Tongue (tissue), 2 donors: ENCODE results near the gene PRDM10. TPM values are rescaled to one million over a fixed set of nuclear protein-coding genes. Genes with fewer than 3 reads are reported as not detected.
"Not testable (repeated sequence)": the region's sequence is repeated elsewhere in the genome, so short reads cannot be mapped to it uniquely, and the experiment has no call there.

Source experiments
- DNase-seq: peaks from one replicate; pipeline ENCODE4 v3.0.0-alpha.2; 2015
- total RNA-seq: library from RNA; depleted of rRNA; stranded (reverse); fragments of >200 nt; gene quantifications from one replicate; pipeline ENCODE4 v1.2.3, GENCODE V29; 2014

Gene PRDM10
- 7.5 TPM for total RNA-seq

DNA sequence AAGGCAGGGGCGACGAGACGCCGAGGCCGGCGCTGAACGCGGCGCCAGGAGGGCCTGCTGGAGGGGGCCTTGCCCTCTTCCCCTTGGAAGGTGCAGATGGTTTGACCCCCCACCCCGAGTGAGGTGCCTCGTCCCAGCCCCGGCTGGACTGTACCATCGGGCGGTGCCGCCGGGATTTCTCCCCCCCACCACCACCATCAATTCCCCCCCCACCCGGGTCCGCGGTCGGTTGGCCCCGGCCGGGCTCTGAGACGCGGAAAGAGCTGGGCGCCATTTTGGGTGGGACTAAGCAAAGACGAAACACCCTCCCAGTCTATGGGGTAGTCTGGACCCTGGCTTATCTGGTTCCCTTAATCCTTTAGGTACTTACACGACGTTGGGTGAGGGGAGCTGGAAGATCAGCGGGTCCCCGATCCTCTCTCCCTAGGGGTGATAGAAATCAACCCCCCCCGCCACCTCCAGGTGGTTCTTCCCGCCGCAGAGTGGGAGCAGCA is at the start of gene PRDM10:
PRDM10 (minus strand) TSS at position 484 of the 494 bp plus-strand sequence. CDS start 41,871 bp downstream, outside the sequence.
- DNase-seq = peak; percentile 97

- no peak for DNase-seq
Measured at GRCh38 chr11:130051082-130051481, 48.4 kb upstream of the PRDM10 start.

GRCh38 chr11:130050257-130050656 is 47.6 kb upstream of the PRDM10 start:
- DNase-seq = peak; percentile 40

DNA sequence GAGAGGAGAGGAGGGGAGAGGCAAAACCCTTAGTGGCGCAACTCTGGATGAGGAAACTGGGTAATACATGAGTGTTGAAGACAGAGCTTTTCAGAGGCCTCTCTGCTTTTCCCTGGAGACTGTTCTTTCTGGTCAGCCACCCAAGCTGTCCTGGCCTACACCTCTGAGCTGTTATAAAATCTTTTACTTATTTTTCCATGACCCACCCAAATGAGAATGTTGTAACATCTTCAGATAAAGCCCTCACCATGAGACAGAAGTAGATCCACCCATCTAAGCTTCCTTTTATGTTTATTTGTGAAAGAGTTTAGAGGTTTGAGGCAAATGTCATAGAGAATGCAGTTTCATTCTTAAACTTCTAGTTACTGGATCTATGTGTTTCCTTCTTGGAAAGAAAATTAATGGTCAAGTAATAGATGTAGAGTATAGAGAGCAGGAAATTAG is 46.7 kb upstream of the PRDM10 start:
- DNase-seq = no peak

- no peak for DNase-seq
Measured at GRCh38 chr11:130047141-130047540, 44.5 kb upstream of the PRDM10 start.

DNA sequence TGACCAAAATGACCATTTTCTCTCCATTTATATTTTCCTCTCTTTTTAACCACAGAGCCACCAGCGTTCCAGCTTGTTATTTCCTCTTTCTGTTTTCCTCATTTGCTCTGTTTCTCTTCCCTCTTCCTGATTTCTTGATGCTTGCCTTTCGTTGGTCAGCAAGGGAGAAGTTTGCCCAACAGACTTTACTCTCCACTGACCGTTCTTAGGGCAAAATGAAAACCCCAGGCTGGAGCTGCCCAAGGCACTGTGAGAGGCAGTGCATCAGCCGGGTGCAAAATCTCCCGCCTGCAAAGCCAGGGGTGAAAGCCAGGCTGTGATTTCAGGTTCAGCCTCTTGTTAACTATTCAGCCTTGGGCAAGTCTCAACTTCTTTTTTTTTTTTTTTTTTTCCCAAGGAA is 40.9 kb upstream of the PRDM10 start:
- DNase-seq = no peak

- peak; percentile 15 for DNase-seq
Measured at GRCh38 chr11:130042093-130042591, 39.5 kb upstream of the PRDM10 start.

DNA sequence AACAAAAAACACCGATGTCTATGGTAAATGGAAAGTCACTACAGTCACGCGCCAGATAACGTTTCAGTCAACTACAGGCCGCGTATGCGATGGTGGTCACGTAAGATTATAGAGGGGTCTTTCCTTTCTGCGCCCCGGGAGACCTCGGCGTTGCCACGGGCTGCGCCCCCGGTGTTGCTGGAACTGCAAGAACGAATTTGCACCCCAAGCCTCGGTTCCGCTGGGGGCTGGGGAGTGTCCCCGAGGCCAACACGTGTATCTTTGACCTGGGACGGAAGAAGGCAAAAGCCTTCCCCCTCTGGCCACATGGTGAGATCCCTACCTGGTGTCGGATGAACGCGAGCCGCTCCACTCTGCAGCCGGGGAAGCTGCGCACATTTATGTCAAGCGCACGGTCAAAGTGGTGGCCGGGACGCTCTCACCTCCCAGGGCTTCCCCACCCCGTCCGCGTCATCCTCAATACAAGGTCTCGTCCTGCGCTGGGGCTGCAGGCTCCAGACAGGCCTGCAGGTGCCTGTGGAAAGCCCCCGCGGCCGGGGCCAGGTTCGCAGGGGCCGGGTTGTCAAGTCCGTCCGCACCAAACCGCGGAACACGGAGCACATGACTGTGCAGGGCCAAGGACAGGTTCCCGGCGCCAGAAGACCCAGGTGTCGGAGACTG is 37.8 kb upstream of the PRDM10 start:
- no peak for DNase-seq

DNA sequence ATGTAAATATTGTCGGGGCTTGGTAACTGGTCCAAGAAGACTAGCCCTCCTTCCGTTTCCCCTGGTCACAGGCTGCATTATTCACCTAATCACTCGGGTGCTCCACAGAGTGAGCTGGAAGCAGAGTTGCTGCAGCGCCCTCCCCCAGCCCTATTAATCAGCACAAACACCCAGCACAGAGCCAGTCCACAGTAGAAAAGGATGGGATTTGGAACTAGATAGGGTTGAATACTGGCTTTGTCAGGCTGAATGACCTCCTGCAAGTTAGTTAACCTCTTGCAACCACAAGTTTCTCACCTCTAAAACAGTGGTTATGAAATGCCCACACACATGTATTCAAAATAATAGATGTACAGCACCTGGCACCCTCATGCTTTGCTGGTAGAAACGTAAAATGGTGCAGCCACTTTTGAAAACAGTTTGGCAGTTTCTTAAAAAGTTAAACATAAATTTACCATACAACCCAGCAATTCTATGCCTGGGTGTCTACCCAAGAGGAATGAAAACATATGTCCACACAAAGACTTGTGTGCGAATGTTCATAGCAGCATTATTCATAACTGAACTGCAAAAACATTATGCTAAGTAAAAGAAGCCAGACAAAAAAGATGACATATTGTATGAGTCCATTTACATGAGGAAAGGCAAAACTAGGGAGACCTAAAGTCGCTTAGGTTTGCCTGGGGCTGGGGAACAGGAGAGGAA is 35.4 kb upstream of the PRDM10 start:
- no peak for DNase-seq

DNA sequence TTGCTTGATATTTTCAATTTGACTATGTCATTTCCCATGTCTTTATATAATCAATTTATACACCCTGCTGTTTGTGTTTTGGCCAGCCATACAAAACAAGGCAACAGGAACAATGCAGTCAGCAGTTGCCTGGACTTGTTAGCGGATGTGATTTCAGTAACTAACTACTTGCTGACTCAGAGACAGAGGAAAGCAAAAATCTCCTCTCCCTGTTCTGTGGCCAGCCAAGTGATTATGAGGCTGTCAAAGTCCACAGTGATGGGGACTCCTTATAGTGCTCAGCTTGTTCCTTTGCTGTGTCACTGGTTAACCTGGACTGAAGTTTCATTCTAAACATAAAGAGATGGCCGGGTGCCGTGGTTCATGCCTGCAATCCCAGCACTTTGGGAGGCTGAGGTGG is 34.4 kb upstream of the PRDM10 start:
- DNase-seq = no peak

- no peak for DNase-seq
Measured at GRCh38 chr11:130034236-130034635, 31.6 kb upstream of the PRDM10 start.

DNA sequence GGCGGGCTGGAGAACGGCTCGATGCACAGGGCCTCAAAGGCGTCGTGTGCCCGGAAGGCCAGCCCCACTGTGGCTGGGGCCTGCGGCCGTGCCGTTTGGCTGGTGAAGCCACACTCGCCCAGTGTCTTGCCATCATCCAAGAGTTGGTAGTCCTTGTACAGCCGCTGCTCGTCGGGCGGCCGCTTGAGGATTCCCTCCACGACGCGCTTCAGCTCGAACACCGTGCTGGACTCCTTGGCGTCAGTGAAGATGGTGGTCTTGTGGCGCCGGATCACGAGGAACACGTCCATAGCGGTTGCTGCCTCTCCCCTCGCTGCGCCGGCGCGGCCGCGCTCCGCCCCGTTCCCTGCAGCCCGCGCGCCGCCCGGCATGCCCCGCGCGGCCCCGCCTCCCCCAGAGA is 30.3 kb upstream of the PRDM10 start:
- DNase-seq = no peak

- peak; percentile 11 for DNase-seq
Measured at GRCh38 chr11:130031945-130032344, 29.3 kb upstream of the PRDM10 start.

GRCh38 chr11:130031056-130031455 is 28.4 kb upstream of the PRDM10 start:
- DNase-seq = no peak

DNA sequence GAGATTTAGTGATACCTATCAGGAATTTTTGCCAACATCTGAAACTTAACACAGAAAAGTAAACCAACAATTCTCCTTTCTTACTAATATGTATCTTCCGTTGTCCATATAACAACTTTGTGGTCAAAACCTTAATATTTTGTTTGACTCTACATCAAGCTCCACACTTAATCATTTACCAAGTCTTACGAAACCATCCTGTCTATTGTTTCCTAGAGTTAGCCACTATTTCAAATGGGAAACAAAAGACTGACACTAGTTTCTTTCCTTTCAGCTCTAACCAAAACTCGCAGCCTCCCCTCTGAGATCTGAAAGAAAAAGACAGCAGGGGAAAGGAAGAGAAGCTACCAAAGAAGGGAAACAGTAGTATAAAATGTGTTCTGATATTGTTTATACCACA is 26.5 kb upstream of the PRDM10 start:
- no peak for DNase-seq

- DNase-seq = no peak
Measured at GRCh38 chr11:130025371-130025770, 22.7 kb upstream of the PRDM10 start.

- no peak for DNase-seq
Measured at GRCh38 chr11:130024361-130024760, 21.7 kb upstream of the PRDM10 start.

- no peak for DNase-seq
Measured at GRCh38 chr11:130023204-130023603, 20.6 kb upstream of the PRDM10 start.

DNA sequence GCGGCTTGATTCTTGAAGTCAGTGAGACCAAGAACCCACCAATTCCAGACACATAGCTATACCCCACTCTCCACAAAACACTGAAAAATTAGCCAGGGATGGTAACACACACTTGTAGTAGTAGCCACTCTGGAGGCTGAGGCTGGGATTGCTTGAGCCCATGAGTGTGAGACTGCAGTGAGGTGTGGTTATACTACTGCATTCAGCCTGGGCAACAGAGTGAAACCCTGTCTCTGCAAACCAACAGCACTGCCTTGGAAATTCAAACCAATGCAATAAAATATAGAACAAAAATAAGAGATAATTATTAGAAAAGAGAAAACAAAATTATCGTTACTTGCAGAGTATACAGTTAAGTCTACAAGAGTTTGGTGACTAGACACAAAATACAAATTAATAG is 20.2 kb upstream of the PRDM10 start:
- DNase-seq = no peak

GRCh38 chr11:130021606-130022005 is 19.0 kb upstream of the PRDM10 start:
- DNase-seq = not testable (repeated sequence)

- DNase-seq = no peak
Measured at GRCh38 chr11:130020323-130020722, 17.7 kb upstream of the PRDM10 start.

DNA sequence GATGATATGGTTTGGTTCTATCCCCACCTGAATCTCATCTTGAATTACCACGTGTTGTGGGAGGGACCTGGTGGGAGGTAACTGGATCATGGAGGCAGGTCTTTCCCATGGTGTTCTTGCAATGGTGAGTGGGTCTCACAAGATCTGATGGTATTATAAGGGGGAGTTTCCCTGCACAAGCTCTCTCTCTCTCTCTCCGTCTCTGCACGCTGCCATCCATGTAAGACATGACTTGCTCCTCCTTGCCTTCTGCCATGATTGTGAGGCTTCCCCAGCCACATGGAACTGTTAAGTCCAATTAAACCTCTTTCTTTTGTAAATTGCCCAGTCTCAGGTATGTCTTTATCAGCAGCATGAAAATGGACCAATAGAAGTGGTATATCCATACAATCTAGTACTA is 13.2 kb upstream of the PRDM10 start:
- DNase-seq = not testable (repeated sequence)

DNA sequence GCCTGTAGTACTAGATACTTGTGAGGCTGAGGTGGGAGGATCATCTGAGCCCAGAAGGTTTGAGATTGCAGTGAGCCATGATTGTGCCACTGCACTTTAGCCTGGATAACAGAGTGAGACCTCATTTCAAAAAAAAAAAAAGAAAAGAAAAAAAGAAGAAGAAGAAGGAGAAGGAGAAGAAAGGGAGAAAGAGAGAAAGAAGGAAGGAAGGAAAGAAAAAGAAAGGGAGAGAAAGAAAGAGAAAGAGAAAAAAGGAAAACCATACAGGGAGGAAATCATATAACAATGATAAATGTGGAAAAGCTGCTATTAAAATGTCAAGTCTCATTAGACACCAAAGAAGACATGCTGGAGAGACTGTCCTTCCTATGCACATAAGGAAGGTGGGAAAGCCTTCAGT is 5.7 kb upstream of the PRDM10 start:
- DNase-seq = no peak

DNA sequence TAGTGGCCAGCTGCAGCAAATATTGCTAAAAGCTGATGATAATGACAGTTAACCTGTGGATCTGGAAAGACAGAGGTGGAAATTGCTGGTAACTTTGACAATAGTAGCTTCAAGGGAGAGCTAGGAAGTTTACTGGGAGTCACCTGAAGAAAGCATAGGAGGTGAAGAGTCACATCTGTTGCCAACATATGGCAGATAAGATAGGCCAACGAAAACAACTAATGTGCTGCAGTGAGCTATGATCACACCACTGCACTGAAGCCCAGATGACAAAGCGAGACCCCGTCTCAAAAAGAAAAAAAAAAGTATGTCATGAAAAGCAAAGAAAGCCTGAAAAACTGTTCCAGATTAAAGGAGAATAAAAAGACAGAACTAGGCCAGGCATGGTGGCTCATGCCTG is 4.3 kb upstream of the PRDM10 start:
- DNase-seq = no peak
